ENCODE data around the gene CBR1. TPM values are rescaled to one million over a fixed set of nuclear protein-coding genes. Genes with fewer than 3 reads are reported as not detected.

Gene CBR1
- total RNA-seq, 1 donor from 2014 or later, result 20.3 TPM

GRCh38 chr21:36075953-36076352 lies 6.1 kb downstream of the CBR1 start:
- Histone ChIP-seq H3K27me3 (ENCODE audit: insufficient read depth, low read length) (no peaks in the 10 kb centered on the region), H3K27ac (ENCODE audit: low read depth, low read length) (no peak overlapping the region), H3K4me3 (ENCODE audit: insufficient read depth, low read depth, low read length) (no peak overlapping the region), H3K4me1 (ENCODE audit: insufficient read depth, low read length) (peaks cover 10% of the 10 kb centered on the region), H3K79me2 (ENCODE audit: insufficient read depth, low read length) (peaks cover 7% of the 10 kb centered on the region), H3K9me3 (ENCODE audit: insufficient read depth, low read depth, low read length) (no peaks in the 10 kb centered on the region), H3K9ac (ENCODE audit: low read length) (no peak overlapping the region), H4K20me1 (ENCODE audit: insufficient read depth, low read length) (peaks cover 22% of the 10 kb centered on the region), H3K36me3 (ENCODE audit: insufficient read depth, low read length) (peaks cover 2% of the 10 kb centered on the region), H3K4me2 (ENCODE audit: low read length) (no peak overlapping the region), H2AFZ (ENCODE audit: low read depth, low read length) (no peak overlapping the region)
- H3K9me3 Mint-ChIP-seq (ENCODE audit: unreplicated experiment), result peaks cover 3% of the 10 kb centered on the region
- H3K27ac Mint-ChIP-seq (ENCODE audit: unreplicated experiment), result no peak overlapping the region
- TF ChIP-seq EZH2 (IDR thresholded peaks at IDR 0.05; ENCODE audit: insufficient read depth, low read length), result no peak
- no peak for TF ChIP-seq CTCF (IDR thresholded peaks at IDR 0.05; ENCODE audit: insufficient read depth, low read depth, low read length)
- H3K4me1 Mint-ChIP-seq (ENCODE audit: low read depth, unreplicated experiment), result peaks cover 2% of the 10 kb centered on the region
- H3K4me3 Mint-ChIP-seq (ENCODE audit: unreplicated experiment), result no peak overlapping the region
- FAIRE-seq, result no peak
- DNase-seq (ENCODE audit: low read depth), result no peak
- H3K36me3 Mint-ChIP-seq (ENCODE audit: low read depth, unreplicated experiment), result peaks cover 4% of the 10 kb centered on the region
- H3K27me3 Mint-ChIP-seq (ENCODE audit: low read depth, unreplicated experiment), result no peaks in the 10 kb centered on the region

- no peaks in the 10 kb centered on the region for H3K27me3 Mint-ChIP-seq (ENCODE audit: low read depth, unreplicated experiment)
- H3K9me3 Mint-ChIP-seq (ENCODE audit: unreplicated experiment), result peaks cover 2% of the 10 kb centered on the region
Measured at GRCh38 chr21:36076878-36077655, 7.2 kb downstream of the CBR1 start.

More at GRCh38 chr21:36076878-36077655, 7.2 kb downstream of the CBR1 start:
- Histone ChIP-seq H3K27ac (ENCODE audit: low read depth, low read length) (no peak overlapping the region), H3K9ac (ENCODE audit: low read length) (no peak overlapping the region), H2AFZ (ENCODE audit: low read depth, low read length) (no peak overlapping the region), H3K4me3 (ENCODE audit: insufficient read depth, low read depth, low read length) (no peak overlapping the region), H3K27me3 (ENCODE audit: insufficient read depth, low read length) (no peaks in the 10 kb centered on the region), H3K36me3 (ENCODE audit: insufficient read depth, low read length) (no peaks in the 10 kb centered on the region), H3K4me1 (ENCODE audit: insufficient read depth, low read length) (peaks cover 2% of the 10 kb centered on the region), H3K9me3 (ENCODE audit: insufficient read depth, low read depth, low read length) (no peaks in the 10 kb centered on the region), H3K4me2 (ENCODE audit: low read length) (no peak overlapping the region), H3K79me2 (ENCODE audit: insufficient read depth, low read length) (no peaks in the 10 kb centered on the region), H4K20me1 (ENCODE audit: insufficient read depth, low read length) (peaks cover 11% of the 10 kb centered on the region)
- FAIRE-seq (no peak), DNase-seq (ENCODE audit: low read depth) (no peak)
- H3K4me3 Mint-ChIP-seq (ENCODE audit: unreplicated experiment), result no peak overlapping the region
- TF ChIP-seq EZH2 (IDR thresholded peaks at IDR 0.05; ENCODE audit: insufficient read depth, low read length) (no peak), CTCF (IDR thresholded peaks at IDR 0.05; ENCODE audit: insufficient read depth, low read depth, low read length) (no peak)
- H3K27ac Mint-ChIP-seq (ENCODE audit: unreplicated experiment), result no peak overlapping the region
- peaks cover 4% of the 10 kb centered on the region for H3K36me3 Mint-ChIP-seq (ENCODE audit: low read depth, unreplicated experiment)
- peaks cover 2% of the 10 kb centered on the region for H3K4me1 Mint-ChIP-seq (ENCODE audit: low read depth, unreplicated experiment)

Measured in astrocyte (in vitro differentiated cells and primary cell).